H4 (cell line): ENCODE results near the gene SPATA9. TPM values are rescaled to one million over a fixed set of nuclear protein-coding genes. Genes with fewer than 3 reads are reported as not detected.
"Not testable (repeated sequence)": the region's sequence is repeated elsewhere in the genome, so short reads cannot be mapped to it uniquely, and the experiment has no call there.

Source experiments
- DNase-seq: peaks from one replicate; pipeline ENCODE4 v3.0.0-alpha.2; 2015; ENCODE audit warnings: low spot score
- total RNA-seq: library from RNA; depleted of rRNA; stranded (reverse); fragments of >200 nt; shearing (Covaris generic); gene quantifications from 2 replicates; pipeline ENCODE4 v1.2.3, GENCODE V29; 2014

Gene SPATA9
- total RNA-seq, 1 experiment from 2014 or later: 0.45 TPM

DNA sequence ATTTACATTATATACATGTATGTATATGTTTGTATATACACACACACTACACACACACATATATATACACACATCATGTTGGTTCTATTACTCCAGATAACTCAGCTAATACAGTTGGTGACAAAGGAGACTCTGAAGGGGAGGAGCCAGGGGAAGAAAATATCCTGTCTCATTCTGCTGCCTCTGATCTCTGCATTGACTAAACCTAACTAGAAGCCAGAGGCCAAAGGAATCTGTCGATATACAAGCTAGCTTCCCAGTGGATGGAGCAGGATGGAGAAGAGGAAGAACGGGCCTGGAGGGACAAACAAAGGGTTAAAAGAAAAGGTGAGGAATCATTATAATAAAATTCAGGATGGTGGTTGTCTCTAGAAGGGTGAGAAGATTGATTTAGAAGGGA lies 34.6 kb upstream of the SPATA9 start:
- no peak for DNase-seq

DNA sequence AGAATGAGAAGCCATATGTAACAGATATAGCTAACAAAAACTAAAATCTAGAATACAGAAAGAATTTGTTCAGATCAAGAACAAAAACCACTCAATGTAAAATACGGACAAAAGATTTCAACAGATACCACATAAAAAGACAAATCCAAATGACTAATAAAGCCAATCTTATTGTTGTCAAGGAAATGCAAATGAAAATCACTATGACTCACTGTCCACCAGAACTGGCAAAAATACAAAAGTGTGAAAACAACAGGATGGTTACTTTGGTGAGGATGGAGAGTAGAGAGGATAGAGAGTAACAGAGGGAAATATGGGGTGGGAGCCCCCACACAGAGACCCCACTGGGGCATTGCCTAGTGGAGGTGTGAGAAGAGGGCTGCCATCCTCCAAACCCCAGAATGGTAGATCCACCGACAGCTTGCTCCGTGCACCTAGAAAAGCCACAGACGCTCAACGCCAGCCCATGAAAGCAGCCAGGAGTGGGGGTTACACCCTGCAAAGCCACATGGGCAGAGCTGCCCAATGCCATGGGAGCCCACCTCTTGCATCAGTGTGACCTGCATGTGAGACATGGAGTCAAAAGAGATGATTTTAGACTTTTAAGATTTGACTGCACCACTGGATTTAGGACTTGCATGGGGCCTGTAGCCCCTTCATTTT lies 33.1 kb upstream of the SPATA9 start:
- no peak for DNase-seq

DNA sequence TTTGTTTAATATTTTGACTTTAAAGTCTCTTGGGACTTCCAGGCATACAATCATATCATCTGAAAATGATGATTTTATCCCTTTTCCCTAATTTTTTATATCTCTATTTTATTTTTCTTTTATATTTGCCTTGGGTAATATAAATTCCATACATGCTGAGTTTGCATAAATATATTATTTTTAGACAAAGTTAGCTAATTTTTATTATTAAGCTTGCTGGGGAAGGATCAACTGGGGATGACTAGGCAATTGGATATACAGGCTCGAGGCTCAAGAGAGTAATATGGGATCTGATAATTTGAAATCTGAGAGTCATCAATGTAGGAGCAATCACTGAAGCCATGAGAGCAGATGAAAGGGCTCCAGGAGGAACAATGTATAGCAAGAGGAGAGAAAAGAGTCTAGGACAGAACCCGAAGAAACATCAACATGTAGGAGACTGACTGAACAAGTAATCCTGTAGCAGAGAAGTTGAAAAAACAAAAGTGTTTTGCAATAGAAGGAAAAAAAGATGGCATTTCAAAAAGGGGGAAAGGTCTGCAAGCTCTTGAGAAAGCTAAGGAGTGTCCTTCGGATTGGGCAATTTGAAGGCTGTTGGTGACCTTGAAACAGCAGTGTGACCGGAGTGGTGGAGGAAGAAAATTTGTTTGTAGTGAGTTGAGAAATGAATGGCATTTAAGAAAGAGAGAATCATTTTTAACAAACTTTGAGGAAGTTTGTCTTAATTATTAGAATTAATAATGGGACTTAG lies 31.3 kb upstream of the SPATA9 start:
- DNase-seq: no peak

GRCh38 chr5:95713246-95713645 lies 30.5 kb upstream of the SPATA9 start:
- DNase-seq: not testable (repeated sequence)

GRCh38 chr5:95712347-95712958 lies 29.7 kb upstream of the SPATA9 start:
- DNase-seq: peak; percentile 90

GRCh38 chr5:95711501-95712346 lies 28.9 kb upstream of the SPATA9 start:
- DNase-seq: no peak

- DNase-seq: not testable (repeated sequence)
Observed at GRCh38 chr5:95710651-95711500, 28.1 kb upstream of the SPATA9 start.

- peak; percentile 56 for DNase-seq
Observed at GRCh38 chr5:95709967-95710650, 27.3 kb upstream of the SPATA9 start.

GRCh38 chr5:95708876-95709275 lies 26.1 kb upstream of the SPATA9 start:
- no peak for DNase-seq

DNA sequence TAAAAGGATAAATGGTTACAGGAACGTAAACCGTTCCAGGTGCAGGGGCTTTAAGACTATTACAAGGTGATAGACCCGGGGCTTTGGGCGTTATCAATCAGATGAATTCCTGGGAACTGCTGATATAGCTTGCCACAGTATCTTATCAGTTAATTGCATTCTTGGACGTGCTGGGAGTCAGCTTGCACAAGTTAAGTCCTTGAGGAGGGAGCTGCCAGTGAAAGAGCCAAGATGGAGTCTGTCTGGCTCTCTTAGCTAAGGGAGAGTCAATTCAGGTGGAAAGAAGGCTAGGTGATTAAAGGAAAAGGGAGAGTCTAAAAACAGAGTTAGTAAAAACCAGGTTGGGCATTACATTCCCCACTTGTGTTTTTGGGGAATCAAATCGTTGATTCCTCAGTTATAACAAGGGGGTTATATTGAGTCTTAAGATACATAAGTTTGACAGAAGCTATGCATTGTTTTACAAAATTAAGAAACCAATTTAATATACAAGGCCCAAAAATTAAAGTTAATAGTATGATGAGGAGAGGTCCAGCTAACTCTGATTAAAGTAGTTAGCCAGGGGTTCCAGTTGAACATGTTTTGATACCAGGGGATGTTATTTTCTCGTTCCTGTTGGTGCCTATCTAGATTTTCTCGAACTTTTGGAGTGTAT lies 24.9 kb upstream of the SPATA9 start:
- not testable (repeated sequence) for DNase-seq

GRCh38 chr5:95707055-95707454 lies 24.3 kb upstream of the SPATA9 start:
- no peak for DNase-seq

DNA sequence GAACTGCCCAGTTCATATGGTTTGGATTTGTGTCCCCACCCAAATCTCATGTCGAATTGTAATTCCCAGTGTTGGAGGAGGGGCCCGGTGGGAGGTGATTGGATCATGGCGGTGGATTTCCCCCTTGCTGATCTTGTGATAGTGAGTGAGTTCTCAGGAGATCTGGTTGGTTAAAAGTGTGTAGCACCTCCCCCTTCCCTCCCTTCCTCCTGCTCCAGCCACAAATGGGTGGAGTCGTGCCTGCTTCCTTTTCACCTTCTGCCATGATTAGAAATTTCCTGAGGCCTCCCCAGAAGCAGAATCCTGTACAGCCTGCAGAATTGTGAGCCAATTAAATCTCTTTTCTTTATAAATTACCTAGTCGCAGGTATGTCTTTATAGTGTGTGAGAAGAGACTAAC lies 23.4 kb upstream of the SPATA9 start:
- DNase-seq: not testable (repeated sequence)

DNA sequence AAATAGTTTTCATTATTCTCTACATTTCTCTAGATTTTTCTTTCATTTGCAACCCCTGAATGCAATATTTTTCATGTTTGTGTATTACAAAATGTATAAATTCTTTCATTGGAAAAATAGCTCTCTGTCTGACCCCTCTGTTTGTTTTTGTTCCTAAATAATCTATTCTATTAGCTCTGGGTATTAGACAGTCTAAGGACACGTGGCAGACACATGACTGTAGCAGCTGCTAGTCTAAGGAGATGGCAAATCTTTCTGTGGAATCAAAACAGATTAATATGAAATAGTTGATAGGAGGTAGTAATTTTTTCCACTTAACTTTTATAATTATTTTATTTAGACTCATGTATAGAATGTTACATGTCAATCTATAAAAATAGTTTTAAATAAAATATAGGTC lies 21.4 kb upstream of the SPATA9 start:
- DNase-seq: no peak

DNA sequence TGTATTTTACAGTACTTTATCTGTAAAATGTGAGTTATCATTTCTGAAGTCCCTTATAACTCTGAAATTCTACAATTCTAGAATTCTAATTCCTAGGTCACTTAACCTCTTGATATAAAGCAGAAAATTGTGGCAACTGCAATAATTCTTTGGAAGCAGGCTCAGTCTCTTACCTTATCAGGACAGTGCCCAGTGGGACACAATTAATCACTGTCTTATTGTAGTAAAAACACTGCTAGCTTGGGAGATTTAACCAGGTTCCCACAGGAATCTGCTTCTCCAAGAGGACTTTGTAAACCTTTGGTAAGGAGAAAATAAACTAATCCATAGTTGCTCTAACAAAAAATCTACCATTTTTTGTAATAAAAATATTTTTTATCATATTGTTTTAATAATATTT lies 18.3 kb upstream of the SPATA9 start:
- DNase-seq: no peak

GRCh38 chr5:95699337-95699736 lies 16.5 kb upstream of the SPATA9 start:
- no peak for DNase-seq

DNA sequence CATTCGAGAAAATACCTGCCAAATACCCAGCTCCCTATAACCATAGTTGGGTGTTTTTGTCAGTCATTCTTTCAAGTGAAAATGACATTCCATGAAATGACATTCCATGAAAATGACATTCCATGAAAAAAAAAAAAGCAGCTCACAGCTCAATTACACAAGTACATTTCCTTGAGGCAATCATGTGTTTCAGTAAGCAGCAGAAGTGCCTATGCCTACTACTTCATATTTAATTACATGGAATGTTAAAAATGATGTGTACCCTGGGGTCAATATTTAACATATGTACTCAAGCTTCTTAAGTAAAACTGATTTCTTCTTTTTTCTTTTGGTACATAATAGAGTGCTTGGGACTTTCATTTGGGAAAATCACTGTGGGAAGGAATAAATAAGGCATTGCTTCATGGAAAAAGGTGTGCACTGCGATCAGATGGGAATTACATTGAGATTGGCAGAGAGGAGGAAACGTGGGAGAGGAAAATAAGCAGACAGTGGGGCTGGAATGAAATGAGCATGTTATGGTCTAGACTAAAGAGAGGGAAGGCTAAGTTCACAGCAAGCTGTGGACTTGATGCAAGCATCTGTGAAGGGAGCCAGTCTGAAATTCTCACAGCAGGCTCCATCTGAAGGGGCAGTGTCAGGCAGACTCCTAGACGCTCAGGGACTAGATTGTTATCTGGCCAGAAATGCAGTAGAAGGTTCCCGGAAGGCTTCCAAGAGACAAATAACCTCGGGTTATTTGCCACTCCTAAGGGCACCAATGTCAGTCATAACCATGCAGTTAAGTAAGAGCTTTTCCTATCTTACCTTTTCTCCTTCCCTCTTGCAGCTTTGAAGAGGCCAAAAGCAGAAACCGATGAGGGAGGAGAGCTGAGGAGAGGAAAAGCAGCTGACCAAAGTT lies 15.2 kb upstream of the SPATA9 start:
- DNase-seq: no peak

DNA sequence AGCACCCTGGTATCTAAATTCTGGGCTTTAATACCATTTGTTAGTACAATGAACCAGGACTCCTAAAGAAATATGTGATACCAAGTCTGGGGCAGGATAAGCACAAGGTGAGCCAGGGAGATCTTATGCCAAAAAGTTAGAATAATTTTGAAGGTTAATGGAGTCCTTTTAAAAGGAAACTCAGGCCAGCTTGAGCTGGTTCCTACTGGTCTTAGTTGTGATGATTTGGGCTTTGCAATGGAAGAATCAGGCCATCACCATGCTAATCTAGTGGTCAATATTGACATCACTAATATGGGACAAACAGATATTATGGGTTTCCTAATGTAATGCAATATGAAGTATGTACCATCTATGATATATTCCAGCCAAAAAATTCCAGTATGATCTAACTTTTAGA lies 7.5 kb upstream of the SPATA9 start:
- DNase-seq: no peak

DNA sequence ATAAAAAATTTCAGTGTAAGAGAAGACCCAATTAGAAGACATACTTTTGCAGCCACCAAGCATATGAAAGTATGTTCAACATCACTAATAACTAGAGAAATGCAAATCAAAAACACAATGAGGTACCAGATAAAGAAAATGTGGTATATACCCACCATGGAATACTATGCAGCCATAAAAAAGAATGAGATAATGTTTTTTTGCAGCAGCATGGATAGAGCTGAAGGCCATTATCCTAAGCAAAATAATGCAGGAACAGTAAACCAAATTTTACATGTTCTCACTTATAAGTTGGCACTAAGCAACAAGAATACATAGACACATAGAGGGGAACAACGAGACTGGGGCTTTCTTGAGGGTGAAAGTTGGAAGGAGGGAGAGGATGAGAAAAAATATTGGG lies 6.9 kb upstream of the SPATA9 start:
- DNase-seq: no peak

DNA sequence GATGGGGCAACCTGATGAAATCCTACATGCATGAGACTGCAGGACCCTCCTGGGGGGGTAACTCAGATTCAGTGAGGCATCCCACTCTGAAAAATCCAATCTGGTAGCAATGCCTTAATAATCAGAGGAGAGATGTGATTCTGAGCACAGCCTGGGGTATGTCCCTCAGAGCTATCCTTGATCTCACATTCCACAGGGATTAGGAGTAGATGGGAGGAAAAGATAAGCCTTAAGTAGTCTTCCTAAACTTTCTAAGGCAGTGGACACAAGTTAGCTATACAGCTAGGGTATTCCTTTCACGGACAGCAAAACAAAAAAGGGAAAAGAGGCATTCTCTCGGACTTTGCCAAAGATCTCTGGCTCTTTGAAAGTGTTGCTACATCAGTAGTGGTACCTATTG lies 3.9 kb upstream of the SPATA9 start:
- no peak for DNase-seq
